ENCODE results near the gene ZPR1. TPM values are rescaled to one million over a fixed set of nuclear protein-coding genes. Genes with fewer than 3 reads are reported as not detected.

The ZPR1 gene
- total RNA-seq, 4 donors from 2014 or later = 4.1 to 43.1 (median 22.3) TPM

GRCh38 chr11:116742104-116742503 lies 45.7 kb downstream of the ZPR1 start:
- intact Hi-C loops (cut with DNase I; ENCODE audit: low total_unique reads) = no loop called here
- H3K4me3 ChIP-seq = no peak overlapping the region
- no peak overlapping the region for H3K27ac ChIP-seq
- no peak for TF ChIP-seq POLR2A (IDR thresholded peaks at IDR 0.05)
- TF ChIP-seq, protein P1, sequence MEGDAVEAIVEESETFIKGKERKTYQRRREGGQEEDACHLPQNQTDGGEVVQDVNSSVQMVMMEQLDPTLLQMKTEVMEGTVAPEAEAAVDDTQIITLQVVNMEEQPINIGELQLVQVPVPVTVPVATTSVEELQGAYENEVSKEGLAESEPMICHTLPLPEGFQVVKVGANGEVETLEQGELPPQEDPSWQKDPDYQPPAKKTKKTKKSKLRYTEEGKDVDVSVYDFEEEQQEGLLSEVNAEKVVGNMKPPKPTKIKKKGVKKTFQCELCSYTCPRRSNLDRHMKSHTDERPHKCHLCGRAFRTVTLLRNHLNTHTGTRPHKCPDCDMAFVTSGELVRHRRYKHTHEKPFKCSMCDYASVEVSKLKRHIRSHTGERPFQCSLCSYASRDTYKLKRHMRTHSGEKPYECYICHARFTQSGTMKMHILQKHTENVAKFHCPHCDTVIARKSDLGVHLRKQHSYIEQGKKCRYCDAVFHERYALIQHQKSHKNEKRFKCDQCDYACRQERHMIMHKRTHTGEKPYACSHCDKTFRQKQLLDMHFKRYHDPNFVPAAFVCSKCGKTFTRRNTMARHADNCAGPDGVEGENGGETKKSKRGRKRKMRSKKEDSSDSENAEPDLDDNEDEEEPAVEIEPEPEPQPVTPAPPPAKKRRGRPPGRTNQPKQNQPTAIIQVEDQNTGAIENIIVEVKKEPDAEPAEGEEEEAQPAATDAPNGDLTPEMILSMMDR (IDR thresholded peaks at IDR 0.05) = no peak
- H3K27me3 ChIP-seq = no peaks in the 10 kb centered on the region
- no peaks in the 10 kb centered on the region for H3K4me1 ChIP-seq
- H3K36me3 ChIP-seq = no peaks in the 10 kb centered on the region
- no peaks in the 10 kb centered on the region for H3K9me3 ChIP-seq
- DNase-seq = no peak

GRCh38 chr11:116740741-116741140 lies 47.1 kb downstream of the ZPR1 start:
- Histone ChIP-seq H3K4me1 (no peaks in the 10 kb centered on the region), H3K4me3 (no peak overlapping the region), H3K27ac (no peak overlapping the region), H3K9me3 (no peaks in the 10 kb centered on the region), H3K36me3 (no peaks in the 10 kb centered on the region), H3K27me3 (no peaks in the 10 kb centered on the region)
- no peak for DNase-seq
- no peak for TF ChIP-seq POLR2A (IDR thresholded peaks at IDR 0.05)
- TF ChIP-seq, protein P1 (IDR thresholded peaks at IDR 0.05) = no peak
- intact Hi-C loops (cut with DNase I; ENCODE audit: low total_unique reads) = no loop called here

DNA sequence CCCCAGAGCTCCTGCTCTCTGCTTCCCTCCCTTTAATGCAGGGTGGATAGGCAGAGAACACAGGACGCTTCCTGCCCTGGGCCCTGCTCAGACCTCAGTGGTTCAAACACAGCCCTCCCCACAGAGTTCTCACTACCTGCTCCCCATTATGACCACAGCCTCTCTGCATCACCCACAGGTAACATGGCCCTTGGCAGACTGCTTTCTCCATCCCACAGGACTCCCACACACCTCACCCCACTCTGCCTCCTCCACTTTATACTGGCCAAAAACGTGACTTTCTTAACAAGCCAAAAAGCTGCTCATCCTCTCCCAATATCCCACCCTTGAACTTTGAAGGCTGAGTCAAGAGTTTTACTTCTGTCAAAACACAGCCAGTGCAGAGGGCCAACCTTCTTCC lies 48.8 kb downstream of the ZPR1 start:
- DNase-seq = no peak
- intact Hi-C loops (cut with DNase I; ENCODE audit: low total_unique reads) = no loop called here

GRCh38 chr11:116736763-116737162 lies 51.1 kb downstream of the ZPR1 start:
- no peak for TF ChIP-seq POLR2A (IDR thresholded peaks at IDR 0.05)
- TF ChIP-seq, protein P1 (IDR thresholded peaks at IDR 0.05) = no peak

More for the DNA sequence above, 48.8 kb downstream of the ZPR1 start:
- no peak overlapping the region for H3K27ac ChIP-seq
- H3K4me1 ChIP-seq = no peaks in the 10 kb centered on the region
- TF ChIP-seq POLR2A (IDR thresholded peaks at IDR 0.05) = no peak
- TF ChIP-seq, protein P1 (IDR thresholded peaks at IDR 0.05) = no peak
- no peaks in the 10 kb centered on the region for H3K27me3 ChIP-seq
- H3K4me3 ChIP-seq = no peak overlapping the region
- no peaks in the 10 kb centered on the region for H3K9me3 ChIP-seq
- no peaks in the 10 kb centered on the region for H3K36me3 ChIP-seq

GRCh38 chr11:116733969-116734508 lies 53.8 kb downstream of the ZPR1 start:
- no peaks in the 10 kb centered on the region for H3K27me3 ChIP-seq
- H3K36me3 ChIP-seq = no peaks in the 10 kb centered on the region
- no peak for DNase-seq
- TF ChIP-seq, protein P1 (IDR thresholded peaks at IDR 0.05) = no peak
- no peak for TF ChIP-seq POLR2A (IDR thresholded peaks at IDR 0.05)
- no peaks in the 10 kb centered on the region for H3K9me3 ChIP-seq
- H3K4me3 ChIP-seq = no peak overlapping the region
- no peak overlapping the region for H3K27ac ChIP-seq
- intact Hi-C loops (cut with DNase I; ENCODE audit: low total_unique reads) = no loop called here
- no peaks in the 10 kb centered on the region for H3K4me1 ChIP-seq

More at GRCh38 chr11:116736763-116737162, 51.1 kb downstream of the ZPR1 start:
- H3K27ac ChIP-seq = no peak overlapping the region
- H3K4me3 ChIP-seq = no peak overlapping the region
- H3K4me1 ChIP-seq = no peaks in the 10 kb centered on the region
- DNase-seq = no peak
- no peaks in the 10 kb centered on the region for H3K9me3 ChIP-seq
- no peaks in the 10 kb centered on the region for H3K36me3 ChIP-seq
- intact Hi-C loops (cut with DNase I; ENCODE audit: low total_unique reads) = no loop called here
- no peaks in the 10 kb centered on the region for H3K27me3 ChIP-seq
